ENCODE measurements around the gene FLOT1.

DNA sequence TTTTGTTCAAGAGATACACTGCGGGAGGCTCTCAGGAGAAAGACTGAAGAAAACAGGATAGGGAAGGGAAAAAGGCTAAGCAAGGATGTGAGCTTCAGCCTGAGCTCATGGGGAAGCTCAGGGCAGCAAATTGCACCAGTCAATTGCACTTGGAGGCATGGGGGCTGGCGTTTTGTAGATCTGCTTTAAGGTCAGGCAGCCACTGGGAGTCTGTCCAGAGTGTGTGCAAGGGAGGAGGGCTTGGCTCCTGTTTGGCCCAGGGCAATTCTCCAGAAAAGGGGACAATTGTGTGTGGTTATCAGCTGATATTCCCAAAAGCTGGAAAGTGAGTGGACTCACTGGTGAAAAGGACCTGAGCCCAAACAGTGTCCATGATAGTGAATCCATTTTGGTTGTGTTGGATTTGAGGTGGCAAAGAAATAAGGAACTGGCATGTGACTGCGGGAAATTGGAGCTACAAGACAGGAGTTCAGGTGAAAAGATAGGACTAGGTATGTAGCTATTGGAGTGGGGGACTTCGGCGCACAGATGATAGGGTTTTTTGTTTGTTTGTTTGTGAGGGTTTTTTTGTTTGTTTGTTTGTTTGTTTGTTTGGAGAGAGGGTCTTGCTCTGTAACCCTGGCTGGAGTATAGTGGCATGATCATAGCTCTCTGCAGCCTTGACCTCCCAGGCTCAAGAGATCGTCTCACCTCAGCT, 24.1 kb upstream of the FLOT1 start:
- TF ChIP-seq, protein P1, sequence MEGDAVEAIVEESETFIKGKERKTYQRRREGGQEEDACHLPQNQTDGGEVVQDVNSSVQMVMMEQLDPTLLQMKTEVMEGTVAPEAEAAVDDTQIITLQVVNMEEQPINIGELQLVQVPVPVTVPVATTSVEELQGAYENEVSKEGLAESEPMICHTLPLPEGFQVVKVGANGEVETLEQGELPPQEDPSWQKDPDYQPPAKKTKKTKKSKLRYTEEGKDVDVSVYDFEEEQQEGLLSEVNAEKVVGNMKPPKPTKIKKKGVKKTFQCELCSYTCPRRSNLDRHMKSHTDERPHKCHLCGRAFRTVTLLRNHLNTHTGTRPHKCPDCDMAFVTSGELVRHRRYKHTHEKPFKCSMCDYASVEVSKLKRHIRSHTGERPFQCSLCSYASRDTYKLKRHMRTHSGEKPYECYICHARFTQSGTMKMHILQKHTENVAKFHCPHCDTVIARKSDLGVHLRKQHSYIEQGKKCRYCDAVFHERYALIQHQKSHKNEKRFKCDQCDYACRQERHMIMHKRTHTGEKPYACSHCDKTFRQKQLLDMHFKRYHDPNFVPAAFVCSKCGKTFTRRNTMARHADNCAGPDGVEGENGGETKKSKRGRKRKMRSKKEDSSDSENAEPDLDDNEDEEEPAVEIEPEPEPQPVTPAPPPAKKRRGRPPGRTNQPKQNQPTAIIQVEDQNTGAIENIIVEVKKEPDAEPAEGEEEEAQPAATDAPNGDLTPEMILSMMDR (IDR thresholded peaks at IDR 0.05): no peak
- TF ChIP-seq POLR2AphosphoS5 (IDR thresholded peaks at IDR 0.05) (no peak), POLR2A (IDR thresholded peaks at IDR 0.05; ENCODE audit: low read depth) (no peak), EP300 (IDR thresholded peaks at IDR 0.05) (no peak)

All from esophagus muscularis mucosa (tissue), 4 donors.